ENCODE measurements around the gene ZNF217.
"Not testable (repeated sequence)": the region's sequence is repeated elsewhere in the genome, so short reads cannot be mapped to it uniquely, and the experiment has no call there.

ZNF217 gene

GRCh38 chr20:53597030-53597482 is 3.4 kb upstream of the ZNF217 start:
- DNase-seq = no peak

GRCh38 chr20:53596189-53597001 is 2.8 kb upstream of the ZNF217 start:
- DNase-seq = not testable (repeated sequence)

- not testable (repeated sequence) for DNase-seq
These were observed 2.1 kb upstream of the ZNF217 start for GRCh38 chr20:53595742-53596141.

DNA sequence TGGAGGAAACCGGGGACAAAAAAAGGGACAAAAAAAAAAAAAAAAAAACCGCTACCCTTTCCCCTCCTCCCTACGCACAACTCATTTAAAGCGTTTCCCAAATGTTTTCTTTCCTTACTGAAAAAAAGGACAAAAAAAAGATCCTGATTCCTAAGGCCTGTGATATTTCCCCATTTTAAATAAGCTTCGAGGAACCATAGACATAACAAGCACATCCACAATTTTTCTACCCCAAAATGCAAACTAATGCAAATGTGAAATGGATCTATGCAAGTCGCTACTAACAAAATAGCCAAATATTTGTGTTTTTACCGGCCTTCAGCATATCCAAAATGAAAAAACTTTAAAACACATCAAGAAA is 1.4 kb upstream of the ZNF217 start:
- DNase-seq = no peak

DNA sequence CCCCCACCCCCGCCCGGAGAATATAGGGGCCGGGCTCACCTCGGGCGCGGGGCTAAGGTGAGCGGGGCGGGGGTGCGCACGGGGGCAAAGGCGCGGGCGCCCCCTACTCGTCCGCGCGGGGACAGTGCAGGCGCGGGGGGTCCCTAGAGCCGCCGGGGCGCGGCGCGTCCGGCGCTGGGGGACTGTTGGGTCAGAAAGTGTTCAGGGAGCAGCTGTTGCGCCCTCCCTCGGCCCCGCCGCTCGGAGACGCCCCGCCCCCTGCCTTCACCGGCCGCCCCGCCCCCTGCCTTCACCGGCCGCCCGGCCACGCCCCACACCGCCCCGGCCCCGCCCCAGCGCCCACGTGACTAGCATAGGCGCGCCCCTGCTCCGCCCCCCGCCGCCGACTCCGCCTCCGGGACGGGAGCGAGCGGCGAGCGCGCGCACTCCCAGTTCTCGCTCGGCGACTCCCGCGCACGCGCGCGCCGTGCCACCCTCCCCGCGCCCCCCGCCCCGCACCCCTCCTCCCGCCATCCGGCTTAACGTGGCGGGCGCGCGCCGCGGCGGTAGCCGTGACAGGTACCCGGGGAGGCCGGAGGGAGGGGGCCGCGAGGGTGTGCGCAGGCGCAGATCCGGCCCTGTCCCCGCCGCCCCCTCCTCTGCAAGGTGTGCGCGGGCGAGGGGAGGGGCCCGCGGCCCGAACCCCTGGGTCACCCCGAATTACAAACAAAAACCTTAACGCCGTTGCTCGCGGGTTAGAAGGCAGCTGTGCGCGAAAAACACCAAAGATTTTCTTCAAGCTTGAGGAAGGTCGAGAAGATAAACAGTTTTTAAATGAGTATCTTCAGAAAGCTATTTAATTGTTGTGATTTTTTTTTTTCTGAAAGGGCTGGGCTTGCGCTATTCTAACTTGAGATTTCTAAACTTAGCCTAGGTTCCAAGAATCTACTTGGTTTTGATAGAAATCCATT is 704 bp upstream of the ZNF217 start:
- DNase-seq = peak; percentile 82

- DNase-seq = no peak
These were observed 610 bp downstream of the ZNF217 start for GRCh38 chr20:53592992-53593465.

- DNase-seq = not testable (repeated sequence)
These were observed 1.1 kb downstream of the ZNF217 start for GRCh38 chr20:53592454-53592991.

GRCh38 chr20:53591941-53592441 is 1.6 kb downstream of the ZNF217 start:
- not testable (repeated sequence) for DNase-seq

DNA sequence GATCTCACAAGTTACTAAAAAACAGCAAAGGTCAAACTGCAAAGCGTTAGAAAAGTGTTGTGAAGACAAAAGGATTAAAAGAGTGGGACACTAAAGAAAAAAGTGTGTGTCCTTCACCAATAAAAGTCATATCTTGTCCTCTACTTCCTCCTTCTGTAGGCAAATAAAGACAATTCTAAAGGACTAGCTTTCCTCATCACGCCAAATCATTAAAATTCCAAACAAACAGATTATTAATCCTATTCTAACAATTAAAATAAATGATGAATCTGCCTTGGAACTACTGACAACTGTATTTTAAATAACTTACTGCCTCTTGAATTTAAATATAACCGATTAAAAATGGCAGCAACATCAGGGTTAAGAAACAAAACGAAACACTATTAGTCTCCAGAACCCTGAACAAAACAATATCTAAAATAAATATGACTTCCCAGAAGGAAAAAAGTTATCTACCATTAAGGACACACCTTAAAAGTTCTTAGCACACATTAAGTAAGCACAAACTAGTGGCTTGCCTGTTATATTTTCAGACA is 2.4 kb downstream of the ZNF217 start:
- peak; percentile 59 for DNase-seq

DNA sequence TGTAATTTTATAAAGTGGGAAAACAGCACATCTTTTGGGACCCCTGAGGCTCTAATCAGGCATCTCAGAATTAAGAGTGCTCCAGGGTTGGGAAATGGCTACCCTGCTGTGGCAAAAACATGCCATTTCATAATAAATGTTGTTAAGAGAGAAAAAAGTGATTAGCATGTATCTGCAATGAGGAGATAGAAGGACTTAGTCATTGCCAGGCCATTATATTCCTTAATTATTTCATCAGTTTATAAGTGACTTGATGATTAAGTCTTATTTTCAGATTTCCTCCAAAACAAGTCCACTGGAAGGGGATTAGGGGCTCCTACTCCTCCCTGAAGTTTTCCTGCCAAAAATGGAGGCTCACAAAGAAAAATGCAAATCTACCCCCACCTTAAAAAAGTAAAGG is 3.0 kb downstream of the ZNF217 start:
- not testable (repeated sequence) for DNase-seq

GRCh38 chr20:53590122-53590521 is 3.5 kb downstream of the ZNF217 start:
- not testable (repeated sequence) for DNase-seq

- not testable (repeated sequence) for DNase-seq
These were observed 4.1 kb downstream of the ZNF217 start for GRCh38 chr20:53589321-53590065.

GRCh38 chr20:53587157-53587703 is 6.4 kb downstream of the ZNF217 start:
- not testable (repeated sequence) for DNase-seq

GRCh38 chr20:53586640-53587039 is 7.0 kb downstream of the ZNF217 start:
- DNase-seq = no peak

- not testable (repeated sequence) for DNase-seq
These were observed 7.7 kb downstream of the ZNF217 start for GRCh38 chr20:53585910-53586309.

DNA sequence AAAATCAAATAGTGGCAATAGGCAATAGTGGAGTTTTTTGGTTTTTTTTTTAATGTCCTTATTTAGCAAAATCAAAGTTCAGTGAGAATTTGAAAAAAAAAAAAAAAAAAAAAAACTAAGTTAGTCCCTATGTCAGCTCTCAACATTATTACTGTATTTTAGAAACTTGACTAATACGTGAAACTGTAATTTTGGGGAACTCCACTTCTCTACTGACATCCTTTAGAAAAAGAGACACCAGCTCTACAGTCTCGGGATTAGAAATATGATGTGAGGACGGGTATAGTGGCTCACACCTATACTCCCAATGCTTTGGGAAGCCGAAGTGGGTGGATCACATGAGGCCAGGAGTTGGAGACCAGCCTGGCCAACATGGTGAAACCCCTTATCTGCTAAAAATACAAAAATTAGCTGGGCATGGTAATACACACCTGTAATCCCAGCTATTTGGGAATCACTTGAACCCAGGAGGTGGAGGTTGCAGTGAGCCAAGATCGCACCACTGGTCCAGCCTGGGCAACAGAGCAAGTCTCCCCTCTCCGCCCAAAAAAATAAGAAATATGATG is 8.6 kb downstream of the ZNF217 start:
- DNase-seq = not testable (repeated sequence)

- not testable (repeated sequence) for DNase-seq
These were observed 9.1 kb downstream of the ZNF217 start for GRCh38 chr20:53584550-53584913.

- not testable (repeated sequence) for DNase-seq
These were observed 9.7 kb downstream of the ZNF217 start for GRCh38 chr20:53583660-53584549.

GRCh38 chr20:53582574-53583351 is 10.9 kb downstream of the ZNF217 start:
- DNase-seq = peak; percentile 81

DNA sequence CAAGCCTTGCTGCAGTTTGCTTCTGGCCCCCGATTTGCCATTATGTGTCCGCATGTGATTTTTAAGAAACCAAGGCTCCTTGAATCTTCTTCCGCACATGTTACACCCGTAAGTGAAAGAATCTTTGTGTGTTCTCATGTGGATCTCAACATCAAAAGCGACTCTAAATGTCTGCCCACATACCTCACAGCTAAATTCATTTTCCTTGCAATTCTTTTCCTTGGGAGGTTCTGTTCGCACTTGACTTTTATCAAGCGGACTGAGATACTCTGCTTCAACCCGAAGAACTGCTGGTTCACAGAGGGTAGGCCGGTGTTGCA is 11.4 kb downstream of the ZNF217 start:
- DNase-seq = no peak
